ENCODE data around the gene MIOX. TPM values are rescaled to one million over a fixed set of nuclear protein-coding genes. Genes with fewer than 3 reads are reported as not detected.
"Not testable (repeated sequence)": the region's sequence is repeated elsewhere in the genome, so short reads cannot be mapped to it uniquely, and the experiment has no call there.

Gene MIOX
- total and polyA plus RNA-seq, 2 donors: 0.61 to 1.7 TPM

DNA sequence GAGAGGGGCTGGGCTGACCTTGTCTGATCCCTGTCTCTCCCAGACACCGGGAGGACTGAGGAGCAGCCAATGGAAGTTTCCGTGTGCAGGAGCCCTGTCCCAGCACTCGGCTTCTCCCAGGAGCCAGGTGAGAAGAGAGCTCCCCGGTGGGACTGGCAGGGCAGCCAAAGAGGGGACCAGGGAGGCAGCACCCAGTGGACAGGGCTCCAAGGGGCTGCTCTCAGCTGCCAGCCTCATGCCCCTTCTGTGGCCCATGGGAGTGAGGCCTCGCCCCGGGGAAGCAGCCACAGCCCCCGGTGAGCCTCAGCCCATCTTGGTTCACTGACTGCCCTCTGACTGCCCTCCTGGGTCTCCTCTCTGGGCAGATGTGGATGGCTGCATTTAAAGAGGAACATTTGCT is 31.9 kb downstream of the MIOX start:
- peaks cover 71 to 83% of the 10 kb centered on the region in 2 donors for H3K36me3 ChIP-seq (ENCODE audit: control insufficient read depth in 2 of 2, insufficient read depth in 2 of 2, low read length in 1 of 2)
- WGBS: 98% methylated on average over 7 of the region's 7 CpGs
- H3K27me3 ChIP-seq (ENCODE audit: control insufficient read depth in 2 of 2, insufficient read depth in 1 of 2, low read length in 1 of 2): no peaks in the 10 kb centered on the region
- no peak overlapping the region for H3K4me3 ChIP-seq (ENCODE audit: low read length in 2 of 2)
- H3K9me3 ChIP-seq (ENCODE audit: control insufficient read depth in 2 of 2, insufficient read depth in 1 of 2, low read length in 1 of 2): no peaks in the 10 kb centered on the region
- no peak for DNase-seq (ENCODE audit: low read depth in 6 of 9, low spot score in 9 of 9)
- H3K27ac ChIP-seq (ENCODE audit: low read depth in 1 of 2, low read length in 1 of 2): no peak overlapping the region
- H3K4me1 ChIP-seq (ENCODE audit: control insufficient read depth in 2 of 2, insufficient read depth in 2 of 2, low read length in 2 of 2): no peaks in the 10 kb centered on the region

DNA sequence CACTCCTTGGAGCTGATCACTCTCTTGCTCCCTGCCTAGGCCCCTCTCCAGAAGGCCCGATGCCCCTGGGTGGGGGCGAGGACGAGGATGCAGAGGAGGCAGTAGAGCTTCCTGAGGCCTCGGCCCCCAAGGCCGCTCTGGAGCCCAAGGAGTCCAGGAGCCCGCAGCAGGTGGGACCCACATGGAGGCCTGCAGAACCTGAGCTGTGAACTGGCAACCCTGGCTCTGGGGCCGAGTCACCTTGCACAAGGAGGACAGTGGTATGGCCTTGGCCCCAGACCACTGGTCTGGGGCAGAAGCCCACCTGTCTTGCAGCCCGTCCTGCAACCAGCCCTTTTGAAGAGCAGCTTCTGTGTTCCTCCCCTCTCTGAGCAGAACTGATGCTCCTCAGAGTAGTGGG is 32.5 kb downstream of the MIOX start:
- Histone ChIP-seq H3K4me1 (ENCODE audit: control insufficient read depth in 2 of 2, insufficient read depth in 2 of 2, low read length in 2 of 2) (peaks cover 0 to 4% of the 10 kb centered on the region in 2 donors), H3K9me3 (ENCODE audit: control insufficient read depth in 2 of 2, insufficient read depth in 1 of 2, low read length in 1 of 2) (no peaks in the 10 kb centered on the region), H3K4me3 (ENCODE audit: low read length in 2 of 2) (no peak overlapping the region), H3K36me3 (ENCODE audit: control insufficient read depth in 2 of 2, insufficient read depth in 2 of 2, low read length in 1 of 2) (peaks cover 76 to 87% of the 10 kb centered on the region in 2 donors), H3K27me3 (ENCODE audit: control insufficient read depth in 2 of 2, insufficient read depth in 1 of 2, low read length in 1 of 2) (no peaks in the 10 kb centered on the region), H3K27ac (ENCODE audit: low read depth in 1 of 2, low read length in 1 of 2) (no peak overlapping the region)
- DNase-seq (ENCODE audit: low read depth in 6 of 9, low spot score in 9 of 9): no peak
- WGBS: 98% methylated on average over 8 of the region's 8 CpGs

DNA sequence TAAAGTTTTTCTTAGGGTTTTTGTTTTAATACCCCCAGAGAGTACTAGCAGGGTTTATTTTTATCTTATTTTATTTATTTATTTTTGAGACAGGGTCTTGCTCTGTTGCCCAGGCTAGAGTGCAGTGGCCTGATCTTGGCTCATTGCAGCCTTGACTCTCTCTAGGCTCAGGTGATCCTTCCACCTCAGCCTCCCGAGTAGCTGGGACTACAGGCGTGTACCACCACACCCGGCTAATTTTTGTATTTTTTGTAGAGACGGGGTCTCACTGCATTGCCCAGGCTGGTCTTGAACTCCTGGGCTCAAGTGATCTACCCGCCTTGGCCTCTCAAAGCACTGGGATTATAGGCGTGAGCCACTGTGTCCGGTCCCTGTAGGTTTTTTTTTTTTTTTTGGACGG is 33.5 kb downstream of the MIOX start:
- not testable (repeated sequence) for H3K27ac ChIP-seq (ENCODE audit: low read depth in 1 of 2, low read length in 1 of 2); H3K9me3 ChIP-seq (ENCODE audit: control insufficient read depth in 2 of 2, insufficient read depth in 1 of 2, low read length in 1 of 2); H3K27me3 ChIP-seq (ENCODE audit: control insufficient read depth in 2 of 2, insufficient read depth in 1 of 2, low read length in 1 of 2); H3K4me3 ChIP-seq (ENCODE audit: low read length in 2 of 2); DNase-seq (ENCODE audit: low read depth in 6 of 9, low spot score in 9 of 9)
- WGBS: 99% methylated on average over 8 of the region's 8 CpGs
- Histone ChIP-seq H3K36me3 (ENCODE audit: control insufficient read depth in 2 of 2, insufficient read depth in 2 of 2, low read length in 1 of 2) (peaks cover 78 to 79% of the 10 kb centered on the region in 2 donors), H3K4me1 (ENCODE audit: control insufficient read depth in 2 of 2, insufficient read depth in 2 of 2, low read length in 2 of 2) (peaks cover 10 to 12% of the 10 kb centered on the region in 2 donors)

DNA sequence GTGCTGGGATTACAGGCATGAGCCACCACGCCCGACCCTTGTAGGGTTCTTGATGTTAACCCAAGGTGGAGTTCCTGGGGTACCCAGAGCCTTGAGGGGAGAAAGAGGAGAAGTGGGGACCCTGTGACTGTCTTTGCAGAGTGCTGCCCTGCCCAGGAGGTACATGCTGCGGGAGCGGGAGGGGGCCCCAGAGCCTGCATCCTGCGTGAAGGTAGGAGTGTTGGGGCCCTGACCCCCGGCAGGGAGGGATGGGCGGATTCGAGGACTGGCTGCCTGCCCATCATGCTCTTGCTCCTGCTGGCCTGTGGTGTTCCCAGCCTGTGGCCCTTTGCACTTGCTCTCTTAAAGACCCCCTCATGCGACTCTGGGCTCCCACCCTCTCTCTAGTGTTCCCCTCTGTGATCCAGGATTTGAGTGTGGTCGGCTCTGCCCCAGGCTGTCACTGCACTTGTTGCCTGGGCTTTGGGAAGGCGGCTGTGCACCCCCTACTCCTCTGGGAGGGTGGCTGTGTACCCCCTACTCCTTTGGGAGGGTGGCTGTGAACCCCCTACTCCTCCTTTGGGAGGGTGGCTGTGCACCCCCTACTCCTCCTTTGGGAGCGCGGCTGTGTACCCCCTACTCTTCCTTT is 34.3 kb downstream of the MIOX start:
- Histone ChIP-seq H3K4me3 (ENCODE audit: low read length in 2 of 2) (no peak overlapping the region), H3K4me1 (ENCODE audit: control insufficient read depth in 2 of 2, insufficient read depth in 2 of 2, low read length in 2 of 2) (peaks cover 10 to 12% of the 10 kb centered on the region in 2 donors), H3K27ac (ENCODE audit: low read depth in 1 of 2, low read length in 1 of 2) (no peak overlapping the region), H3K36me3 (ENCODE audit: control insufficient read depth in 2 of 2, insufficient read depth in 2 of 2, low read length in 1 of 2) (peaks cover 75% of the 10 kb centered on the region in 2 donors), H3K27me3 (ENCODE audit: control insufficient read depth in 2 of 2, insufficient read depth in 1 of 2, low read length in 1 of 2) (no peaks in the 10 kb centered on the region), H3K9me3 (ENCODE audit: control insufficient read depth in 2 of 2, insufficient read depth in 1 of 2, low read length in 1 of 2) (no peaks in the 10 kb centered on the region)
- 96% methylated on average over 13 of the region's 13 CpGs for WGBS
- no peak for DNase-seq (ENCODE audit: low read depth in 6 of 9, low spot score in 9 of 9)

DNA sequence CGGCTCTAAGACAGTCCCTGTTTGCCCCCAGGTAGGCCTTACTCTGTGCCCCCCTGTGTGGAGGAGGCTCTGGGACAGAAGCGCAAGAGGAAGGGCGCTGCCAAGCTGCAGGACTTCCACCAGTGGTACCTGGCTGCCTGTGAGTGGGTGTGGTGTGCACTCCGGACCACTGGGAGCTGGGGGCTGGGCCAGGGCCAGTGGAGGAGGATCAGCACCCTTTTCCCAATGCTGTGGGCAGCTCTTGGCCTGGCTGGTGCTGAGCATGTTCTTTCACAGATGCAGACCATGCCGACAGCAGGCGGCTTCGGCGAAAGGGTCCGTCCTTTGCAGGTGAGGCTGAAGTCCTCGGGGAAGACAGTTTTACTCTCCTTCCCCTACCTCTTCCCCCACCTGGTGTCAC is 35.1 kb downstream of the MIOX start:
- H3K36me3 ChIP-seq (ENCODE audit: control insufficient read depth in 2 of 2, insufficient read depth in 2 of 2, low read length in 1 of 2): peaks cover 67% of the 10 kb centered on the region in 2 donors
- no peak overlapping the region for H3K27ac ChIP-seq (ENCODE audit: low read depth in 1 of 2, low read length in 1 of 2)
- H3K4me1 ChIP-seq (ENCODE audit: control insufficient read depth in 2 of 2, insufficient read depth in 2 of 2, low read length in 2 of 2): peaks cover 13 to 15% of the 10 kb centered on the region in 2 donors
- H3K9me3 ChIP-seq (ENCODE audit: control insufficient read depth in 2 of 2, insufficient read depth in 1 of 2, low read length in 1 of 2): no peaks in the 10 kb centered on the region
- 97% methylated on average over 10 of the region's 10 CpGs for WGBS
- peaks cover 0 to 4% of the 10 kb centered on the region in 2 donors for H3K27me3 ChIP-seq (ENCODE audit: control insufficient read depth in 2 of 2, insufficient read depth in 1 of 2, low read length in 1 of 2)
- H3K4me3 ChIP-seq (ENCODE audit: low read length in 2 of 2): no peak overlapping the region
- no peak for DNase-seq (ENCODE audit: low read depth in 6 of 9, low spot score in 9 of 9)

DNA sequence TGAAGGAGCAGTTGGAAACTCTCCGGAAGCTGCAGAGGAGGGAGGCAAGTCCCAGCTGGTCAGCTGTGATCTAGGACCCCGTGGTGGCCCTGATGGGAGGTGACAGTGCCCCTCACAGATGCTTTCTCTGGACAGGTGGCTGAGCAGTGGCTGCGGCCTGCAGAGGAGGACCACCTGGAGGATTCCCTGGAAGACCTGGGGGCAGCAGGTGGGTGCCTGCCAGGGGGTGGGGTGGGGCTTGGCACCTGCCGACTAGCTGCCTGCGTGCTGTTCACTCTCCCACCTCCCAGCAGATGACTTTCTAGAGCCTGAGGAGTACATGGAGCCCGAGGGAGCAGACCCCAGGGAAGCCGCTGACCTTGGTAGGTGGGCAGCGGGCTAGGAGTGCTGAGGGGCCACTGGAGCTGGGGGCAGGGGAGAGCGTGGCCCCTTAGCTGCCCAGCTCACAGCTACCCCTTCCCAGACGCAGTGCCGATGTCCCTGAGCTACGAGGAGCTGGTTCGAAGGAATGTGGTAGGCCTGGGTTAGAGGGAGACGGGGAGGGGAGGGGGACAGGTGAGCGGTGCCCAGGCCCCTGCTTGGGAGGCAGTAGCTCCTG is 35.6 kb downstream of the MIOX start:
- Histone ChIP-seq H3K4me1 (ENCODE audit: control insufficient read depth in 2 of 2, insufficient read depth in 2 of 2, low read length in 2 of 2) (peaks cover 16 to 18% of the 10 kb centered on the region in 2 donors), H3K9me3 (ENCODE audit: control insufficient read depth in 2 of 2, insufficient read depth in 1 of 2, low read length in 1 of 2) (no peaks in the 10 kb centered on the region), H3K4me3 (ENCODE audit: low read length in 2 of 2) (no peak overlapping the region), H3K27ac (ENCODE audit: low read depth in 1 of 2, low read length in 1 of 2) (no peak overlapping the region), H3K27me3 (ENCODE audit: control insufficient read depth in 2 of 2, insufficient read depth in 1 of 2, low read length in 1 of 2) (peaks cover 2 to 10% of the 10 kb centered on the region in 2 donors), H3K36me3 (ENCODE audit: control insufficient read depth in 2 of 2, insufficient read depth in 2 of 2, low read length in 1 of 2) (peaks cover 61% of the 10 kb centered on the region in 2 donors)
- WGBS: 94% methylated on average over 15 of the region's 15 CpGs
- no peak for DNase-seq (ENCODE audit: low read depth in 6 of 9, low spot score in 9 of 9)

DNA sequence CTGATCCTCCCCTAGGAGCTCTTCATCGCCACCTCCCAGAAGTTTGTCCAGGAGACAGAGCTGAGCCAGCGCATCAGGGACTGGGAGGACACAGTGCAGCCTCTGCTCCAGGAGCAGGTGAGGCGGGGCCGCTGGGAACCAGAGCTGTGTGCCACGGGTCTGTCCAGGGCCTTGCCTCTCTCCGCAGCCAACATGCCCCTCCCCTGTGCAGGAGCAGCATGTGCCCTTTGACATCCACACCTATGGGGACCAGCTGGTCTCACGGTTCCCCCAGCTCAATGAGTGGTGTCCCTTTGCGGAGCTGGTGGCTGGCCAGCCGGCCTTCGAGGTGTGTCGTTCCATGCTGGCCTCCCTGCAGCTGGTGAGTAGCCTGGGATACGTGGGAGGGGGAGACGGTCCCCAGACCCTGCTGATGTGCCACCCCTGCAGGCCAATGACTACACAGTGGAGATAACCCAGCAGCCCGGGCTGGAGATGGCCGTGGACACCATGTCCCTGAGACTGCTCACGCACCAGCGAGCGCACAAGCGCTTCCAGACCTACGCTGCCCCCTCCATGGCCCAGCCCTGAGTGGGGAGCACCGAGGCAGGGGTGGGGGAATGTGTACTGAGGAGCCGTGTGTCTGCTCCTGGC is 36.3 kb downstream of the MIOX start:
- Histone ChIP-seq H3K36me3 (ENCODE audit: control insufficient read depth in 2 of 2, insufficient read depth in 2 of 2, low read length in 1 of 2) (peaks cover 55 to 56% of the 10 kb centered on the region in 2 donors), H3K4me1 (ENCODE audit: control insufficient read depth in 2 of 2, insufficient read depth in 2 of 2, low read length in 2 of 2) (peaks cover 16 to 18% of the 10 kb centered on the region in 2 donors), H3K9me3 (ENCODE audit: control insufficient read depth in 2 of 2, insufficient read depth in 1 of 2, low read length in 1 of 2) (no peaks in the 10 kb centered on the region), H3K4me3 (ENCODE audit: low read length in 2 of 2) (no peak overlapping the region), H3K27me3 (ENCODE audit: control insufficient read depth in 2 of 2, insufficient read depth in 1 of 2, low read length in 1 of 2) (peaks cover 4 to 16% of the 10 kb centered on the region in 2 donors), H3K27ac (ENCODE audit: low read depth in 1 of 2, low read length in 1 of 2) (no peak overlapping the region)
- WGBS: 96% methylated on average over 22 of the region's 22 CpGs
- DNase-seq (ENCODE audit: low read depth in 6 of 9, low spot score in 9 of 9): no peak

DNA sequence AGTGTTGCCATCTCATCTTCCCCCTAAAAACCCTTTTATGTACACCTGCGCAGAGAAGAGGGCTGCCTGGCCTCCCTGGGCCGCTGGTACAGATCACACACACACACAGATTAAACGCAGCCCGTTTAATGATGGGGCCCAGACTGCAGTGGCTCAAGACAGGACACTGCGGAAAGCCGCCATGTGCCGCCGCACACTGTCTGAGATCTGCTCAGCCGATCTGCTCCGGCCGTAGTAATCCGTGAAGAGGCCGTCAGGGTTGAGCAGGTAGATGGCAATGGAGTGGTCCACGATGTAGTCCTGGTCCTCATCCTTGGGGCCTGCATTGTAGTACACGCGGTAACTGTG is 36.8 kb downstream of the MIOX start:
- DNase-seq (ENCODE audit: low read depth in 6 of 9, low spot score in 9 of 9): no peak
- Histone ChIP-seq H3K4me1 (ENCODE audit: control insufficient read depth in 2 of 2, insufficient read depth in 2 of 2, low read length in 2 of 2) (peaks cover 16 to 18% of the 10 kb centered on the region in 2 donors), H3K27ac (ENCODE audit: low read depth in 1 of 2, low read length in 1 of 2) (no peak overlapping the region), H3K36me3 (ENCODE audit: control insufficient read depth in 2 of 2, insufficient read depth in 2 of 2, low read length in 1 of 2) (peaks cover 51 to 53% of the 10 kb centered on the region in 2 donors), H3K9me3 (ENCODE audit: control insufficient read depth in 2 of 2, insufficient read depth in 1 of 2, low read length in 1 of 2) (peaks cover 0 to 2% of the 10 kb centered on the region in 2 donors), H3K27me3 (ENCODE audit: control insufficient read depth in 2 of 2, insufficient read depth in 1 of 2, low read length in 1 of 2) (peaks cover 9 to 21% of the 10 kb centered on the region in 2 donors), H3K4me3 (ENCODE audit: low read length in 2 of 2) (no peak overlapping the region)
- 96% methylated on average over 16 of the region's 16 CpGs for WGBS

Data from thymus (tissue), 11 donors.